CD4-positive, alpha-beta T cell treated with Interleukin-4 for 4 hours (primary cell): ENCODE measurements around the gene PLEKHG2.

Experiments
- DNase-seq: peaks from one replicate; pipeline ENCODE4 v3.0.0-alpha.2; 2020

PLEKHG2 gene

GRCh38 chr19:39407660-39408391, 4.6 kb upstream of the PLEKHG2 start:
- peak; percentile 78 for DNase-seq

GRCh38 chr19:39408392-39409207, 3.9 kb upstream of the PLEKHG2 start:
- DNase-seq, result no peak

GRCh38 chr19:39409208-39410016, 3.1 kb upstream of the PLEKHG2 start:
- DNase-seq, result peak; percentile 87

GRCh38 chr19:39410017-39410830, 2.2 kb upstream of the PLEKHG2 start:
- peak; percentile 64 for DNase-seq

GRCh38 chr19:39410831-39411080, 1.7 kb upstream of the PLEKHG2 start:
- DNase-seq, result no peak

- no peak for DNase-seq
Observed at GRCh38 chr19:39411081-39411831, 1.2 kb upstream of the PLEKHG2 start.

- DNase-seq, result peak; percentile 93
Observed at GRCh38 chr19:39411832-39412099, 703 bp upstream of the PLEKHG2 start.

- no peak for DNase-seq
Observed at GRCh38 chr19:39412867-39413271, 400 bp downstream of the PLEKHG2 start.

- DNase-seq, result no peak
Observed at GRCh38 chr19:39413272-39413910, 922 bp downstream of the PLEKHG2 start.

- no peak for DNase-seq
Observed at GRCh38 chr19:39413911-39414608, 1.6 kb downstream of the PLEKHG2 start.

- no peak for DNase-seq
Observed at GRCh38 chr19:39415111-39416046, 2.9 kb downstream of the PLEKHG2 start.

GRCh38 chr19:39416152-39417120, 4.0 kb downstream of the PLEKHG2 start:
- DNase-seq, result no peak

- no peak for DNase-seq
Observed at GRCh38 chr19:39417463-39418181, 5.2 kb downstream of the PLEKHG2 start.

GRCh38 chr19:39419003-39419402, 6.5 kb downstream of the PLEKHG2 start:
- DNase-seq, result no peak

GRCh38 chr19:39420769-39421168, 8.3 kb downstream of the PLEKHG2 start:
- no peak for DNase-seq

- DNase-seq, result no peak
Observed at GRCh38 chr19:39422020-39422419, 9.6 kb downstream of the PLEKHG2 start.

GRCh38 chr19:39423258-39424086, 11.0 kb downstream of the PLEKHG2 start:
- DNase-seq, result no peak
